Fibroblast of skin of left biceps (primary cell): ENCODE measurements around the gene KAZN.
A peak's percentile ranks its signal among the peaks of the same experiment; 100 is the strongest.

Source experiments
- DNase-seq, 2 experiments: peaks; one replicate each; pipeline ENCODE4 v3.0.0-alpha.2; 2013; ENCODE audit warnings: low read depth in 2 of 2

KAZN gene

GRCh38 chr1:14824314-14824915 lies 225.9 kb downstream of the KAZN start:
- DNase-seq, result no peak

GRCh38 chr1:14825396-14825795 lies 226.9 kb downstream of the KAZN start:
- DNase-seq, result no peak

GRCh38 chr1:14826172-14826636 lies 227.7 kb downstream of the KAZN start:
- peak; percentile 85 for DNase-seq

GRCh38 chr1:14826731-14827326 lies 228.3 kb downstream of the KAZN start:
- no peak for DNase-seq

GRCh38 chr1:14827870-14828269 lies 229.4 kb downstream of the KAZN start:
- no peak for DNase-seq

- no peak for DNase-seq
Observed at GRCh38 chr1:14828665-14829064, 230.2 kb downstream of the KAZN start.

- DNase-seq, result no peak
Observed at GRCh38 chr1:14835725-14836124, 237.2 kb downstream of the KAZN start.

- no peak for DNase-seq
Observed at GRCh38 chr1:14836426-14837140, 238.1 kb downstream of the KAZN start.

GRCh38 chr1:14840374-14840773 lies 241.9 kb downstream of the KAZN start:
- no peak for DNase-seq

GRCh38 chr1:14841456-14841855 lies 243.0 kb downstream of the KAZN start:
- no peak for DNase-seq

- DNase-seq, result no peak
Observed at GRCh38 chr1:14841951-14842350, 243.5 kb downstream of the KAZN start.

- DNase-seq, result no peak
Observed at GRCh38 chr1:14842361-14842760, 243.9 kb downstream of the KAZN start.

GRCh38 chr1:14842891-14843290 lies 244.4 kb downstream of the KAZN start:
- DNase-seq, result no peak

GRCh38 chr1:14843525-14843924 lies 245.0 kb downstream of the KAZN start:
- no peak for DNase-seq

- DNase-seq, result no peak
Observed at GRCh38 chr1:14844356-14844755, 245.9 kb downstream of the KAZN start.

GRCh38 chr1:14844923-14845617 lies 246.6 kb downstream of the KAZN start:
- DNase-seq, result no peak

- no peak for DNase-seq
Observed at GRCh38 chr1:14845851-14846250, 247.4 kb downstream of the KAZN start.

- DNase-seq, result no peak
Observed at GRCh38 chr1:14846688-14847087, 248.2 kb downstream of the KAZN start.

- DNase-seq, result no peak
Observed at GRCh38 chr1:14848203-14848602, 249.7 kb downstream of the KAZN start.

- no peak for DNase-seq
Observed at GRCh38 chr1:14848625-14849024, 250.1 kb downstream of the KAZN start.

GRCh38 chr1:14849038-14849437 lies 250.6 kb downstream of the KAZN start:
- DNase-seq, result no peak

GRCh38 chr1:14850563-14850962 lies 252.1 kb downstream of the KAZN start:
- no peak for DNase-seq

GRCh38 chr1:14851760-14852159 lies 253.3 kb downstream of the KAZN start:
- DNase-seq, result no peak
